BJ (cell line): Measurements from ENCODE around the gene WDFY1. TPM values are rescaled to one million over a fixed set of nuclear protein-coding genes. Genes with fewer than 3 reads are reported as not detected.

Experiments used
- CTCF ChIA-PET: fragments of 350-600 bp; formaldehyde crosslinking; extraction: SDS; loops from one replicate; lab custom pipeline; 2021; ENCODE audit warnings: antibody characterized with exemption, inconsistent platforms; lab: Yijun Ruan, JAX
- POLR2A ChIA-PET: fragments of 300-600 bp; sonication (Branson Sonifier 250); formaldehyde crosslinking; extraction: SDS; loops from one replicate; lab custom pipeline; 2021; ENCODE audit warnings: antibody characterized with exemption; lab: Charles Lee
- DNase-seq: peaks from one replicate; pipeline ENCODE4 v3.0.0-alpha.2; 2011; ENCODE audit warnings: low read depth
- H3K27me3 ChIP-seq: 2 replicates; pipeline ENCODE4 v1.6.0; 2011; ENCODE audit warnings: low read length; ENCODE audit not compliant: control insufficient read depth, insufficient read depth
- H3K36me3 ChIP-seq: 2 replicates; pipeline ENCODE4 v1.5.1; 2011; ENCODE audit warnings: low read length; ENCODE audit not compliant: control insufficient read depth, insufficient read depth
- H3K4me3 ChIP-seq: 2 replicates; pipeline ENCODE4 v1.5.1; 2011; ENCODE audit warnings: low read depth, mild to moderate bottlenecking, control low read depth, low read length
- CTCF ChIP-seq: IDR thresholded peaks from 2 replicates; pipeline ENCODE4 v1.5.1; 2011; ENCODE audit warnings: low read depth, mild to moderate bottlenecking, control low read depth, inconsistent platforms, low read length, moderate library complexity; ENCODE audit not compliant: insufficient read depth
- polyA plus RNA-seq: library from polyadenylated mRNA; depleted of rRNA; stranded (reverse); fragments of >200 nt; gene quantifications from 2 replicates; pipeline ENCODE4 v1.2.3, GENCODE V29; 2011

The WDFY1 gene
- polyA plus RNA-seq, 1 experiment, result 90.6 TPM

GRCh38 chr2:223890721-223891120, 54.4 kb downstream of the WDFY1 start:
- H3K36me3 ChIP-seq, result peaks cover 11% of the 10 kb centered on the region
- CTCF ChIA-PET, result no interaction called here
- no peak for TF ChIP-seq CTCF
- DNase-seq, result no peak
- no peak overlapping the region for H3K4me3 ChIP-seq
- POLR2A ChIA-PET, result no interaction called here
- no peaks in the 10 kb centered on the region for H3K27me3 ChIP-seq

- POLR2A ChIA-PET, result no interaction called here
- Histone ChIP-seq H3K4me3 (no peak overlapping the region), H3K27me3 (no peaks in the 10 kb centered on the region), H3K36me3 (peaks cover 11% of the 10 kb centered on the region)
- no peak for DNase-seq
- CTCF ChIA-PET, result no interaction called here
- no peak for TF ChIP-seq CTCF
Observed at GRCh38 chr2:223889229-223889628, 55.9 kb downstream of the WDFY1 start.

GRCh38 chr2:223888251-223888650, 56.9 kb downstream of the WDFY1 start:
- CTCF ChIA-PET, result no interaction called here
- no peak overlapping the region for H3K4me3 ChIP-seq

GRCh38 chr2:223887127-223887526, 58.0 kb downstream of the WDFY1 start:
- H3K36me3 ChIP-seq, result peaks cover 9% of the 10 kb centered on the region; the same call in 1 of the 2 replicates
- H3K27me3 ChIP-seq, result no peaks in the 10 kb centered on the region
- TF ChIP-seq CTCF, result no peak
- CTCF ChIA-PET, result no interaction called here
- no peak for DNase-seq
- POLR2A ChIA-PET, result no interaction called here
- H3K4me3 ChIP-seq, result no peak overlapping the region

More at GRCh38 chr2:223888251-223888650, 56.9 kb downstream of the WDFY1 start:
- Histone ChIP-seq H3K36me3 (peaks cover 7% of the 10 kb centered on the region; the same call in 1 of the 2 replicates), H3K27me3 (no peaks in the 10 kb centered on the region)
- POLR2A ChIA-PET, result interaction anchor here (0.7 kb wide), 1 partner anchor 14 kb away, joined by 14 read pairs; no protein-coding TSS in a partner anchor
- no peak for TF ChIP-seq CTCF
- DNase-seq, result no peak

GRCh38 chr2:223886726-223887125, 58.4 kb downstream of the WDFY1 start:
- Histone ChIP-seq H3K4me3 (no peak overlapping the region), H3K27me3 (no peaks in the 10 kb centered on the region), H3K36me3 (peaks cover 10% of the 10 kb centered on the region)
- DNase-seq, result no peak
- ChIA-PET POLR2A (no interaction called here), CTCF (no interaction called here)
- no peak for TF ChIP-seq CTCF
